ENCODE data around the gene ZSCAN22. TPM values are rescaled to one million over a fixed set of nuclear protein-coding genes. Genes with fewer than 3 reads are reported as not detected.

ZSCAN22 gene
- total and polyA plus RNA-seq, 2 experiments from 2014 or later: 0.86 to 2.9 TPM

DNA sequence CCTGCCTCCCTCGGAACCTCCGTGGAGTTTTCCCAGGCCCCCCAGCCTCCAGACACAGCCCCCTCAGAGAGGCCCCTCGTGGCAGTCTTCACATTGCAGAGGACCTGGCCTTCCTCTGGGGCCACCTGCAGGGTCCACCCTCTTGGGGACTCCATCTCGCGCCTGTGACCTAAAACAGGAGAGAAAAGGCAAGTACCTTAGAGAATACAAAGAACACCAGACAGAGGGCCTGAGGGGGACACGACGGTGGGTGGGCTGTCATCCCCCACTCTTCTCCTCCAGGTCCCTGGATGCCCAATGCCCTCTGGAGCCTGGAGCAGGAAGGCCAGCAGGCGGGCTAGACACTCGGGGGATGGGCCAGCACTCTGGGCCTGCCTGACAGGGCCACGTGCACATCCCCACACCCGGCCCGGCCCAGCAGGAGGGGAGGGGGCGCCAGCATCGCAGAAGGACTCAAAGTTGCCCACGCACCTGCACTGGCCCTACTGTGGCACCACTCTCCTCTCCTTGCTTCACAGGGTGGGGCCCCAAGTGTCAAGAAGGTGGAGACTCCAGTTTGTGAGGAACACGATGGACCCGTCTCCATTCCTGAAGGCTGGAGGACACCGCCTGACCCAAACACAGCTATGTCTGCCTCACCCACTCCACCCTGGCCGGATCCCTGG, 30.8 kb downstream of the ZSCAN22 start (continued):
- TF ChIP-seq, protein P1, sequence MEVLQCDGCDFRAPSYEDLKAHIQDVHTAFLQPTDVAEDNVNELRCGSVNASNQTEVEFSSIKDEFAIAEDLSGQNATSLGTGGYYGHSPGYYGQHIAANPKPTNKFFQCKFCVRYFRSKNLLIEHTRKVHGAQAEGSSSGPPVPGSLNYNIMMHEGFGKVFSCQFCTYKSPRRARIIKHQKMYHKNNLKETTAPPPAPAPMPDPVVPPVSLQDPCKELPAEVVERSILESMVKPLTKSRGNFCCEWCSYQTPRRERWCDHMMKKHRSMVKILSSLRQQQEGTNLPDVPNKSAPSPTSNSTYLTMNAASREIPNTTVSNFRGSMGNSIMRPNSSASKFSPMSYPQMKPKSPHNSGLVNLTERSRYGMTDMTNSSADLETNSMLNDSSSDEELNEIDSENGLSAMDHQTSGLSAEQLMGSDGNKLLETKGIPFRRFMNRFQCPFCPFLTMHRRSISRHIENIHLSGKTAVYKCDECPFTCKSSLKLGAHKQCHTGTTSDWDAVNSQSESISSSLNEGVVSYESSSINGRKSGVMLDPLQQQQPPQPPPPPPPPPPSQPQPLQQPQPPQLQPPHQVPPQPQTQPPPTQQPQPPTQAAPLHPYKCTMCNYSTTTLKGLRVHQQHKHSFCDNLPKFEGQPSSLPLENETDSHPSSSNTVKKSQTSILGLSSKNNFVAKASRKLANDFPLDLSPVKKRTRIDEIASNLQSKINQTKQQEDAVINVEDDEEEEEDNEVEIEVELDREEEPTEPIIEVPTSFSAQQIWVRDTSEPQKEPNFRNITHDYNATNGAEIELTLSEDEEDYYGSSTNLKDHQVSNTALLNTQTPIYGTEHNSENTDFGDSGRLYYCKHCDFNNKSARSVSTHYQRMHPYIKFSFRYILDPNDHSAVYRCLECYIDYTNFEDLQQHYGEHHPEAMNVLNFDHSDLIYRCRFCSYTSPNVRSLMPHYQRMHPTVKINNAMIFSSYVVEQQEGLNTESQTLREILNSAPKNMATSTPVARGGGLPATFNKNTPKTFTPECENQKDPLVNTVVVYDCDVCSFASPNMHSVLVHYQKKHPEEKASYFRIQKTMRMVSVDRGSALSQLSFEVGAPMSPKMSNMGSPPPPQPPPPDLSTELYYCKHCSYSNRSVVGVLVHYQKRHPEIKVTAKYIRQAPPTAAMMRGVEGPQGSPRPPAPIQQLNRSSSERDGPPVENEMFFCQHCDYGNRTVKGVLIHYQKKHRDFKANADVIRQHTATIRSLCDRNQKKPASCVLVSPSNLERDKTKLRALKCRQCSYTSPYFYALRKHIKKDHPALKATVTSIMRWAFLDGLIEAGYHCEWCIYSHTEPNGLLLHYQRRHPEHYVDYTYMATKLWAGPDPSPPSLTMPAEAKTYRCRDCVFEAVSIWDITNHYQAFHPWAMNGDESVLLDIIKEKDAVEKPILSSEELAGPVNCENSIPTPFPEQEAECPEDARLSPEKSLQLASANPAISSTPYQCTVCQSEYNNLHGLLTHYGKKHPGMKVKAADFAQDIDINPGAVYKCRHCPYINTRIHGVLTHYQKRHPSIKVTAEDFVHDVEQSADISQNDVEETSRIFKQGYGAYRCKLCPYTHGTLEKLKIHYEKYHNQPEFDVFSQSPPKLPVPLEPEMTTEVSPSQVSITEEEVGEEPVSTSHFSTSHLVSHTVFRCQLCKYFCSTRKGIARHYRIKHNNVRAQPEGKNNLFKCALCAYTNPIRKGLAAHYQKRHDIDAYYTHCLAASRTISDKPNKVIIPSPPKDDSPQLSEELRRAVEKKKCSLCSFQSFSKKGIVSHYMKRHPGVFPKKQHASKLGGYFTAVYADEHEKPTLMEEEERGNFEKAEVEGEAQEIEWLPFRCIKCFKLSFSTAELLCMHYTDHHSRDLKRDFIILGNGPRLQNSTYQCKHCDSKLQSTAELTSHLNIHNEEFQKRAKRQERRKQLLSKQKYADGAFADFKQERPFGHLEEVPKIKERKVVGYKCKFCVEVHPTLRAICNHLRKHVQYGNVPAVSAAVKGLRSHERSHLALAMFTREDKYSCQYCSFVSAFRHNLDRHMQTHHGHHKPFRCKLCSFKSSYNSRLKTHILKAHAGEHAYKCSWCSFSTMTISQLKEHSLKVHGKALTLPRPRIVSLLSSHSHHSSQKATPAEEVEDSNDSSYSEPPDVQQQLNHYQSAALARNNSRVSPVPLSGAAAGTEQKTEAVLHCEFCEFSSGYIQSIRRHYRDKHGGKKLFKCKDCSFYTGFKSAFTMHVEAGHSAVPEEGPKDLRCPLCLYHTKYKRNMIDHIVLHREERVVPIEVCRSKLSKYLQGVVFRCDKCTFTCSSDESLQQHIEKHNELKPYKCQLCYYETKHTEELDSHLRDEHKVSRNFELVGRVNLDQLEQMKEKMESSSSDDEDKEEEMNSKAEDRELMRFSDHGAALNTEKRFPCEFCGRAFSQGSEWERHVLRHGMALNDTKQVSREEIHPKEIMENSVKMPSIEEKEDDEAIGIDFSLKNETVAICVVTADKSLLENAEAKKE (CRISPR knock-in tag; IDR thresholded peaks at IDR 0.05): no peak
- TF ChIP-seq, protein P2, sequence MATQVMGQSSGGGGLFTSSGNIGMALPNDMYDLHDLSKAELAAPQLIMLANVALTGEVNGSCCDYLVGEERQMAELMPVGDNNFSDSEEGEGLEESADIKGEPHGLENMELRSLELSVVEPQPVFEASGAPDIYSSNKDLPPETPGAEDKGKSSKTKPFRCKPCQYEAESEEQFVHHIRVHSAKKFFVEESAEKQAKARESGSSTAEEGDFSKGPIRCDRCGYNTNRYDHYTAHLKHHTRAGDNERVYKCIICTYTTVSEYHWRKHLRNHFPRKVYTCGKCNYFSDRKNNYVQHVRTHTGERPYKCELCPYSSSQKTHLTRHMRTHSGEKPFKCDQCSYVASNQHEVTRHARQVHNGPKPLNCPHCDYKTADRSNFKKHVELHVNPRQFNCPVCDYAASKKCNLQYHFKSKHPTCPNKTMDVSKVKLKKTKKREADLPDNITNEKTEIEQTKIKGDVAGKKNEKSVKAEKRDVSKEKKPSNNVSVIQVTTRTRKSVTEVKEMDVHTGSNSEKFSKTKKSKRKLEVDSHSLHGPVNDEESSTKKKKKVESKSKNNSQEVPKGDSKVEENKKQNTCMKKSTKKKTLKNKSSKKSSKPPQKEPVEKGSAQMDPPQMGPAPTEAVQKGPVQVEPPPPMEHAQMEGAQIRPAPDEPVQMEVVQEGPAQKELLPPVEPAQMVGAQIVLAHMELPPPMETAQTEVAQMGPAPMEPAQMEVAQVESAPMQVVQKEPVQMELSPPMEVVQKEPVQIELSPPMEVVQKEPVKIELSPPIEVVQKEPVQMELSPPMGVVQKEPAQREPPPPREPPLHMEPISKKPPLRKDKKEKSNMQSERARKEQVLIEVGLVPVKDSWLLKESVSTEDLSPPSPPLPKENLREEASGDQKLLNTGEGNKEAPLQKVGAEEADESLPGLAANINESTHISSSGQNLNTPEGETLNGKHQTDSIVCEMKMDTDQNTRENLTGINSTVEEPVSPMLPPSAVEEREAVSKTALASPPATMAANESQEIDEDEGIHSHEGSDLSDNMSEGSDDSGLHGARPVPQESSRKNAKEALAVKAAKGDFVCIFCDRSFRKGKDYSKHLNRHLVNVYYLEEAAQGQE (IDR thresholded peaks at IDR 0.05; ENCODE audit: unreplicated experiment): no peak
- TF ChIP-seq POLR2AphosphoS5 (IDR thresholded peaks at IDR 0.05; ENCODE audit: low read depth): no peak
- no peak for TF ChIP-seq NANOG (IDR thresholded peaks at IDR 0.05; ENCODE audit: borderline replicate concordance)
- no peak for TF ChIP-seq EZH2phosphoT487 (IDR thresholded peaks at IDR 0.05; ENCODE audit: unreplicated experiment)
- no peak for TF ChIP-seq EZH2 (IDR thresholded peaks at IDR 0.05; ENCODE audit: low read depth, unreplicated experiment)
- TF ChIP-seq ZNF331 (CRISPR knock-in tag; IDR thresholded peaks at IDR 0.05; ENCODE audit: low read depth): no peak
- no peak for TF ChIP-seq CREB1 (CRISPR knock-in tag; IDR thresholded peaks at IDR 0.05; ENCODE audit: low read depth)

Measured in GM23338 (cell line).